GM06990 (cell line): ENCODE data around the gene CHL1.

Experiments
- DNase-seq: peaks from one replicate; pipeline ENCODE4 v3.0.0-alpha.2; 2011; ENCODE audit not compliant: insufficient read length; ENCODE audit errors: extremely low read depth
- H3K27me3 ChIP-seq: replicated peaks from 2 replicates; pipeline ENCODE4 v1.6.0; 2011; ENCODE audit warnings: low read length; ENCODE audit not compliant: control insufficient read depth, insufficient read depth
- H3K36me3 ChIP-seq: 2 replicates; pipeline ENCODE4 v1.5.1; 2011; ENCODE audit warnings: low read length; ENCODE audit not compliant: control insufficient read depth, insufficient read depth
- H3K4me3 ChIP-seq: replicated peaks from 2 replicates; pipeline ENCODE4 v1.5.1; 2011; ENCODE audit warnings: low read depth, mild to moderate bottlenecking, control low read depth, low read length
- TF ChIP-seq, protein P1 (sequence below): IDR thresholded peaks from 2 replicates; pipeline ENCODE4 v1.5.1; 2011; ENCODE audit warnings: low read length, control low read depth, mild to moderate bottlenecking, inconsistent platforms; ENCODE audit not compliant: insufficient read depth, poor library complexity, severe bottlenecking

Gene CHL1

DNA sequence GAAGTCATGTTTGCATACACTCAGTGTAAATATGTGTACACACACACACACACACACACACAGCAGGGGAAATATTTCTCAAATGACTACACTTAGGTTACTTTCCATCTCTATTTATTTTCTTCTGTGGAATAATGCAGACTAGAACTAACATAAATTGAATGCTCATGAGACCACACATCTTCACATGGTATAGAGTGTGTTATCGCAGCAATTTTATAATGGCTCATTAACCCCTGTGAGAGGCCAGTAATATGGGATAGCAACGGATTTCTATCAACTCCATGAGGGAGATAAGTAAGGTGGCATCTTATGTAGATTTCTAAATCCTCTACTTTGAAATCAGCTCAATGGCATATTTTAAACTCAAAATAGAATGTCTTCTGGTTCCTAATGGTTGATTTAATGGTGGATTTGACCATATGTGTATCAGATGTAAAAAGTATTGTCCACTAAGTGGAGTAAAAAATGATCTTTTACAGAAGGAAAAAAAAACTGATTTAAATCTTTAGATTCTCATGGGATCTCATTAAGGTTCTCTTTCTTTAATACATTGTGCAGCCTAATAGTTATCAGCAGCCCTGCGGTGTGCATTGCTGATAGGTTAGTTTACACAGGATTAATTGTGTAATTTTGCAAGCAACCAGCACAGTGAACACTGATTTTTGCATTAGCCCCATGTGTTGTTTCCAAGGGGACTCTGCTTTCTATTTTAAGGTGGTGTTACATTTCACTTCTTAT is 32.0 kb downstream of the CHL1 start:
- no peaks in the 10 kb centered on the region for H3K27me3 ChIP-seq
- no peaks in the 10 kb centered on the region for H3K36me3 ChIP-seq
- DNase-seq, result no peak
- no peak overlapping the region for H3K4me3 ChIP-seq
- TF ChIP-seq, protein P1, sequence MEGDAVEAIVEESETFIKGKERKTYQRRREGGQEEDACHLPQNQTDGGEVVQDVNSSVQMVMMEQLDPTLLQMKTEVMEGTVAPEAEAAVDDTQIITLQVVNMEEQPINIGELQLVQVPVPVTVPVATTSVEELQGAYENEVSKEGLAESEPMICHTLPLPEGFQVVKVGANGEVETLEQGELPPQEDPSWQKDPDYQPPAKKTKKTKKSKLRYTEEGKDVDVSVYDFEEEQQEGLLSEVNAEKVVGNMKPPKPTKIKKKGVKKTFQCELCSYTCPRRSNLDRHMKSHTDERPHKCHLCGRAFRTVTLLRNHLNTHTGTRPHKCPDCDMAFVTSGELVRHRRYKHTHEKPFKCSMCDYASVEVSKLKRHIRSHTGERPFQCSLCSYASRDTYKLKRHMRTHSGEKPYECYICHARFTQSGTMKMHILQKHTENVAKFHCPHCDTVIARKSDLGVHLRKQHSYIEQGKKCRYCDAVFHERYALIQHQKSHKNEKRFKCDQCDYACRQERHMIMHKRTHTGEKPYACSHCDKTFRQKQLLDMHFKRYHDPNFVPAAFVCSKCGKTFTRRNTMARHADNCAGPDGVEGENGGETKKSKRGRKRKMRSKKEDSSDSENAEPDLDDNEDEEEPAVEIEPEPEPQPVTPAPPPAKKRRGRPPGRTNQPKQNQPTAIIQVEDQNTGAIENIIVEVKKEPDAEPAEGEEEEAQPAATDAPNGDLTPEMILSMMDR, result no peak

DNA sequence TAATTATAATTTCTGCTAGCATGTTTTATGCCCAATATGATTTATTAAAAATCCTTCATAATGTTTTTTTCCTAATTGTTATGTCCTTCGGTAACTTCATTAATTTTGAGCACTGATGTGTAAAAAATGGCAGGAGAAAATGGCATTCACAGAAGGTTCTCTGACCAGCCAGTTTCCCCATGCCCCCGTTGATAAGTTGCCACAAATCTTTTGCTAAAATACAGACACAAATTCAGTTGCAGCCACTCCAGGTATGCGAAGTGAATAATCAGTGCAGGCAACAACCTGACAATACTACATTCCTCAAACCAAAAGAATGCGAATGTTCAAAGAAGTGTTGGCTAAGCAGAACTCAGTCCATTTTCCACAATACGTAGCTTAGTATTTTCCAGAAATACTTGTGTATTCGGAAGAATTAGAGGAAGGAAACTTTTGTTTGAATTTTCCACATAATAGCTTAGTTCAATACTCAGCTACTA is 32.7 kb downstream of the CHL1 start:
- H3K36me3 ChIP-seq, result no peaks in the 10 kb centered on the region
- H3K27me3 ChIP-seq, result no peaks in the 10 kb centered on the region
- DNase-seq, result no peak
- H3K4me3 ChIP-seq, result no peak overlapping the region
- TF ChIP-seq, protein P1, result no peak

DNA sequence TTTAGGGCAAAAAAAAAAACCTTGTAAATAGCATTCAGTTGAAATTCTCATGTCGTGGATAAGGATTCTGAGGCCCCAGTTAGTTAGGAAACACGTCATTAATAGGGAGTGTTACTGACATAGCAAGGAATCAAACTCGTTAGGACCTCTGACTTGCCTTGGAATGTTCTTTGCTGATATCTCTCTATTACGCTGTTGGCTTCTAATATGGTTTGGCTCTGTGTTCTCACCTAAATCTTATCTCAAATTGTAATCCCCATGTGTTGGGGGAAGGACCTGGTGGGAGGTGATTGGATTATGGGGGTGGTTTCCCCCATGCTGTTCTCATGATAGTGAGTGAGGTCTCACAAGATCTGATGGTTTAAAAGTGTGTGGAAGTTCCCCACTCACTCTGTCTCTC is 40.3 kb downstream of the CHL1 start:
- TF ChIP-seq, protein P1, result no peak
- no peak overlapping the region for H3K4me3 ChIP-seq
- no peaks in the 10 kb centered on the region for H3K36me3 ChIP-seq
- DNase-seq, result no peak
- no peaks in the 10 kb centered on the region for H3K27me3 ChIP-seq

DNA sequence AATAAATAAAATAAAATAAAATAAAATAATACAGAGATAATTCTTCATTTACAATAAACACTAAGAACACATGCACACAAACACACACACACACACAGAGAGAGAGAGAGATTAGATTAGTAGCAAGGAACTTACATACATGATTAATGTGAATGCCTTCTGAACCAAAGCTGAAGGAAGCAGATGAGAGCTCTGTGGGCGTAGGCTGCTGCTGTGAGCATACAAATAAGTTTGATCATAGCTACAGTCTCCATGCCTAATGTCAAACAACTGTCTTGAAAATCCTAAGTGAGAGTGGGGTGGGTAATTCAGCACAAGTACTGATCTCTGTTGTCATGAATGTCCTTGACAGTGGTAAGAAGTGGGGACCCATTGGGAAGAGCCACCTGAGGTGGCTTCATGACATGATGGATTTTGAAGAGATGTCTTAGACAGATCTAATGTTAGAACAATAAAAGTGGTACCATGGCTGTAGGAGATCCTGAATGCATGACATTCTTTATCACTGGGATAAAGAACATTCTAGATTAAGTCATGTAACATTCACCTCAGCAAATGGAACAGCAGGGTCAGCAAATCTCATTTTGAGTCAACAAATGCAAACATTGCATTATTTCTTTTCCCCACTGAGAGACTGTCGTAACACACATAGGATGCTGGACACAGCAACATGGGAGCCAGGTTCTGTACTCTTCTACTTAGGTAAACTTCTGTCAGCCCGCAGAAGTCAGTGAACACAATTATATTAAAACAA is 46.2 kb downstream of the CHL1 start:
- Histone ChIP-seq H3K27me3 (no peaks in the 10 kb centered on the region), H3K4me3 (no peak overlapping the region), H3K36me3 (no peaks in the 10 kb centered on the region)
- TF ChIP-seq, protein P1, result no peak
- no peak for DNase-seq

DNA sequence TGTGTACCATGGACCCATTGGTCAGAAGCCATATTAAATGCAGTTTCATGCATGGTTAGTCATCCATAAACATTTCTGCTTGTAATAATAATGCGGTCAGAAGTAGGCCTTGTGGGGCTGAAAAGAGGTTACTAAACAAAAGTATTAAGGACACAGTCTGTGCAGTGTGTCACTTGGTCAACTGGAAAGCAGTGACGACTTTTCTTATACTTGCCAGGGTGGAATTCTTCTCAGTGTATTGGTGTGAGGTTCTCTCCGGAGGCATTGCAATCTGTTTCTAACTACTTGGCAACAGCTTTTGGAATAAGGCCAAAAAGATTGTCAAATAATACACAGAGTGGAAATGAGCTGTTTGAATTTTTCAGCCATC is 46.8 kb downstream of the CHL1 start:
- DNase-seq, result no peak
- Histone ChIP-seq H3K4me3 (no peak overlapping the region), H3K27me3 (no peaks in the 10 kb centered on the region), H3K36me3 (no peaks in the 10 kb centered on the region)
- TF ChIP-seq, protein P1, result no peak
